Ascending aorta (tissue), 2 donors: ENCODE results near the gene AP5Z1. TPM values are rescaled to one million over a fixed set of nuclear protein-coding genes. Genes with fewer than 3 reads are reported as not detected.

Experiments
- DNase-seq, 2 donors: peaks; one replicate each; pipeline ENCODE4 v3.0.0-alpha.2; 2019; ENCODE audit warnings: low spot score in 2 of 2
- H3K27ac ChIP-seq, 2 donors: fragments of 200-600 bp; sonication (generic); one replicate each; pipeline ENCODE4 v1.5.1; 2016 to 2017; ENCODE audit warnings: mild to moderate bottlenecking in 1 of 2
- H3K27me3 ChIP-seq: fragments of 200-600 bp; sonication (generic); one replicate; pipeline ENCODE4 v1.5.1; 2017
- H3K36me3 ChIP-seq, 2 donors: fragments of 200-600 bp; sonication (generic); one replicate each; pipeline ENCODE4 v1.5.1; 2016
- H3K4me1 ChIP-seq, 2 donors: fragments of 200-600 bp; sonication (generic); one replicate each; pipeline ENCODE4 v1.5.1; 2016 to 2017; ENCODE audit warnings: mild to moderate bottlenecking in 1 of 2
- H3K4me3 ChIP-seq, 2 donors: fragments of 200-600 bp; sonication (generic); one replicate each; pipeline ENCODE4 v1.5.1; 2016 to 2017; ENCODE audit warnings: mild to moderate bottlenecking in 1 of 2
- H3K9me3 ChIP-seq, 2 donors: fragments of 200-600 bp; sonication (generic); one replicate each; pipeline ENCODE4 v1.5.1; 2016
- intact Hi-C: fragments of 100-400 bp; cut with DNase I; formaldehyde crosslinking; loops from one replicate; pipeline ENCODE4 v1.15.1; 2023
- total RNA-seq: library from RNA; depleted of rRNA; stranded (reverse); fragments of >200 nt; gene quantifications from one replicate; pipeline ENCODE4 v1.1.0, GENCODE V29; 2016
- TF ChIP-seq, protein P1 (sequence below), 3 experiments: fragments of 200-600 bp in 2 of 3; fragments of 450-650 bp in 1 of 3; sonication (generic) in 2 of 3; IDR thresholded peaks; one replicate each; pipeline ENCODE4 v1.5.1; 2016 to 2019; ENCODE audit warnings: antibody characterized with exemption in 3 of 3, mild to moderate bottlenecking in 1 of 3, moderate library complexity in 1 of 3

The AP5Z1 gene
- total RNA-seq, 1 donor from 2014 or later, result 115 TPM

DNA sequence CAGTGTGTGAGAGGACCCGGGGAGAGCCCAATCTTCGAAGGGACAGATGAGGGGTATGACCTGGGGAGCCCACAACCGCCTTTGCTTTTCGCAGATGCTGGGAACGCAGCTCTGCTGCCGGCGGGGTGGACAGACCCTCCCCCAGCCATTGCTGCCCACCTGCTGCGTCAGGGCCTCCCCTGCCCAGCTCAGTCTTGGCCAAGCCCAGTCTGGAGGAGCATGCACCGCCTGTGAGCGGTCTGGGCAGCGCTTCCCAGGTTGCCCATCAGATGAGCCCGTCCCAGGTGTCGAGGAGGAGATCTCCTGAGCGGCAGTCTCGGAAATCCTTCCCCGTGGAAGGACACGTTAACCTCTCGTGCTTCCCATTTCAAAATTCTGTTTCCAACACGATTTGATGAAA lies 17.3 kb upstream of the AP5Z1 start:
- TF ChIP-seq, protein P1, sequence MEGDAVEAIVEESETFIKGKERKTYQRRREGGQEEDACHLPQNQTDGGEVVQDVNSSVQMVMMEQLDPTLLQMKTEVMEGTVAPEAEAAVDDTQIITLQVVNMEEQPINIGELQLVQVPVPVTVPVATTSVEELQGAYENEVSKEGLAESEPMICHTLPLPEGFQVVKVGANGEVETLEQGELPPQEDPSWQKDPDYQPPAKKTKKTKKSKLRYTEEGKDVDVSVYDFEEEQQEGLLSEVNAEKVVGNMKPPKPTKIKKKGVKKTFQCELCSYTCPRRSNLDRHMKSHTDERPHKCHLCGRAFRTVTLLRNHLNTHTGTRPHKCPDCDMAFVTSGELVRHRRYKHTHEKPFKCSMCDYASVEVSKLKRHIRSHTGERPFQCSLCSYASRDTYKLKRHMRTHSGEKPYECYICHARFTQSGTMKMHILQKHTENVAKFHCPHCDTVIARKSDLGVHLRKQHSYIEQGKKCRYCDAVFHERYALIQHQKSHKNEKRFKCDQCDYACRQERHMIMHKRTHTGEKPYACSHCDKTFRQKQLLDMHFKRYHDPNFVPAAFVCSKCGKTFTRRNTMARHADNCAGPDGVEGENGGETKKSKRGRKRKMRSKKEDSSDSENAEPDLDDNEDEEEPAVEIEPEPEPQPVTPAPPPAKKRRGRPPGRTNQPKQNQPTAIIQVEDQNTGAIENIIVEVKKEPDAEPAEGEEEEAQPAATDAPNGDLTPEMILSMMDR (IDR thresholded peaks at IDR 0.05), result no peak
- H3K27ac ChIP-seq, result no peak overlapping the region
- H3K27me3 ChIP-seq, result no peaks in the 10 kb centered on the region
- H3K9me3 ChIP-seq, result no peaks in the 10 kb centered on the region
- no peak for DNase-seq
- H3K4me1 ChIP-seq, result no peaks in the 10 kb centered on the region
- H3K4me3 ChIP-seq, result no peak overlapping the region
- peaks cover 88 to 90% of the 10 kb centered on the region in 2 donors for H3K36me3 ChIP-seq
- intact Hi-C loops, result no loop called here

DNA sequence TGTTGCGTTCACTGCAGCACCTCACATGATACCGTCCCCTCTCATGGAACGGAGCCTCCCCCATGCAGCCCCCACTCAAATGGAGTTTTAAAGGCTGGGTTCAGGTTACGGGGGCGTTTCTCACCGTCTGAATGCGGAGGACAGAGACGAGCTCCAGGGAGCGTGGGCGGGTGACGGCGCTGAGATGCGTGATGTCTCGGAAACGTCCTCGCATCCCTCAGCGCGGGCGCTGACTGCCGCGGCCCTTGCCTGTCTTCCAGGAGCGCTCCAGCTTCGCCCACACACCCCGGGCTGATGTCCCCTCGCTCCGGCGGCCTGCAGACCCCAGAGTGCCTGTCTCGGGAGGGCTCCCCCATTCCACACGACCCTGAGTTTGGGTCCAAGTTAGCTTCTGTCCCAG lies 16.6 kb upstream of the AP5Z1 start:
- TF ChIP-seq, protein P1 (IDR thresholded peaks at IDR 0.05), result no peak
- H3K36me3 ChIP-seq, result peaks cover 95 to 97% of the 10 kb centered on the region in 2 donors
- H3K27ac ChIP-seq, result no peak overlapping the region
- intact Hi-C loops, result no loop called here
- H3K9me3 ChIP-seq, result no peaks in the 10 kb centered on the region
- H3K27me3 ChIP-seq, result no peaks in the 10 kb centered on the region
- DNase-seq, result no peak
- no peaks in the 10 kb centered on the region for H3K4me1 ChIP-seq
- H3K4me3 ChIP-seq, result no peak overlapping the region

DNA sequence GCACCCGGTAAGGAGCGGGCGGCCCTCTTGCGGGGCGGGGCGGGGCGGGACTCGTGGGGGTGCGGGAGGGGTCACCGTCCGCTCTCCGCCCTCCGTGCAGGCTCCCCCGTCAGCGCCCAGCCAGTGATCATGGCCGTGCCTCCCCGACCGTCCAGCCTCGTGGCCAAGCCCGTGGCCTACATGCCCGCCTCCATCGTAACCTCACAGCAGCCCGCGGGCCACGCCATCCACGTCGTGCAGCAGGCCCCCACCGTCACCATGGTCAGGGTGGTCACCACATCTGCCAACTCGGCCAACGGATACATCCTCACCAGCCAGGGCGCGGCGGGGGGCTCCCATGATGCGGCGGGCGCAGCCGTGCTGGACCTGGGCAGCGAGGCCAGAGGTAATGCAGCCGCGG lies 16.2 kb upstream of the AP5Z1 start:
- no peak for DNase-seq
- H3K27me3 ChIP-seq, result no peaks in the 10 kb centered on the region
- intact Hi-C loops, result no loop called here
- TF ChIP-seq, protein P1 (IDR thresholded peaks at IDR 0.05), result no peak
- no peaks in the 10 kb centered on the region for H3K9me3 ChIP-seq
- H3K4me1 ChIP-seq, result no peaks in the 10 kb centered on the region
- H3K36me3 ChIP-seq, result peaks cover 99% of the 10 kb centered on the region in 2 donors
- no peak overlapping the region for H3K27ac ChIP-seq
- no peak overlapping the region for H3K4me3 ChIP-seq

DNA sequence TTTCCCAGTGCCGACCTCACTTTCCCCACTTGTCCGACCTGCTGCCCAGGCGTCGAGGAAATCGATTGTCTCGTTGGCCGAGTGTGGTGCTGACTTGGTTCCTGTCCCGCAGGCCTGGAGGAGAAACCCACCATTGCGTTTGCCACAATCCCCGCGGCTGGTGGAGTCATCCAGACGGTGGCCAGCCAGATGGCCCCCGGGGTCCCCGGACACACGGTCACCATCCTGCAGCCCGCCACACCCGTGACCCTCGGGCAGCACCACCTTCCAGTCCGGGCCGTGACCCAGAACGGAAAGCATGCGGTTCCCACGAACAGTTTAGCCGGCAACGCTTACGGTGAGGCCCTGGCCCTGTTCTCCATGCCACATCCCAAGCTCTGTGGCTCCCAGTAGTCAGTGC lies 14.5 kb upstream of the AP5Z1 start:
- no peaks in the 10 kb centered on the region for H3K27me3 ChIP-seq
- intact Hi-C loops, result no loop called here
- H3K27ac ChIP-seq, result no peak overlapping the region
- TF ChIP-seq, protein P1 (IDR thresholded peaks at IDR 0.05), result no peak
- H3K9me3 ChIP-seq, result no peaks in the 10 kb centered on the region
- no peak for DNase-seq
- no peak overlapping the region for H3K4me3 ChIP-seq
- H3K36me3 ChIP-seq, result peaks cover 88 to 93% of the 10 kb centered on the region in 2 donors
- H3K4me1 ChIP-seq, result no peaks in the 10 kb centered on the region

DNA sequence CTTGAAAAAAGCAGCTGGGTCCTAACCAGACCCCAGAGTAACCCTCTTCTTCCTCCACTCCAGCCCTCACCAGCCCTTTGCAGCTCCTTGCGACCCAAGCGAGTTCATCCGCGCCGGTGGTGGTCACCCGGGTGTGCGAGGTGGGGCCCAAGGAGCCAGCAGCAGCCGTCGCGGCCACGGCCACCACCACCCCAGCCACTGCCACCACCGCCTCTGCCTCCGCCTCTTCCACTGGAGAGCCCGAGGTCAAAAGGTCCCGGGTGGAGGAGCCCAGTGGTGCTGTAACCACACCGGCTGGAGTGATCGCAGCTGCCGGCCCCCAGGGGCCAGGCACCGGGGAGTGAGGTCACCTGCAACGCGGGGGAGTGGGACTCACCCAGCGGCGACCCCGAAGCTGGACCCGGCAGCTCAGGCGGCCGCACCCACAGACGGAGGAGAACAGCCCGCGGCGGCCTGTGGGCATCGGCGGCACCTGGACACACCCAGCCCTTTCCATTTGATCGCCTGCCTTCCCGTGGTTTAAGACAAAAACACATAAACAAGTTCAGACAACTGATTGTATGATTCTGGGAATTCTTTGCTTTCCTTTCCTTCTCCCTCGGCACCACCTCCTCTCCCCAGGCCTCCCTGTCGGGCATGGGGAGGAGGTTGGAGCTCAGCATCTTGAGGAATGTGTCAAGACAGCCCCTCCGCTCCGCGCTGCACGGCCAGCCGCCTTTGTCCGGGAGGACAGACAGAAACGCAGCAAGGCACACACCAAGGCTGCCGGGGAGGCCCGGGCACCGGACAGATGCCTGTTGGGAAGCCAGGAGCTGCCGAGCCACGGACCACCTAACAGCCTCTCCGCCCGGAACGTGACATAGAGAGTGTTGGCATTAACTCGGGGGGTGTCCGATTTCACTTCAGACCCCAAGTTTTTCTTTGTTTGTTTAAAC lies 13.0 kb upstream of the AP5Z1 start:
- TF ChIP-seq, protein P1 (IDR thresholded peaks at IDR 0.05), result no peak
- peaks cover 73 to 85% of the 10 kb centered on the region in 2 donors for H3K36me3 ChIP-seq
- H3K4me1 ChIP-seq, result no peaks in the 10 kb centered on the region
- intact Hi-C loops, result no loop called here
- H3K27me3 ChIP-seq, result no peaks in the 10 kb centered on the region
- no peak for DNase-seq
- no peak overlapping the region for H3K27ac ChIP-seq
- H3K9me3 ChIP-seq, result no peaks in the 10 kb centered on the region
- H3K4me3 ChIP-seq, result no peak overlapping the region
